ENCODE results near the gene DLGAP5. TPM values are rescaled to one million over a fixed set of nuclear protein-coding genes. Genes with fewer than 3 reads are reported as not detected.
A peak's percentile ranks its signal among the peaks of the same experiment; 100 is the strongest.

The DLGAP5 gene
- total and polyA plus RNA-seq, 2 of the 13 experiments (the other 11 are each of a cell fraction or from before 2014, with no cell fraction given), result 7.7 to 55.8 TPM

DNA sequence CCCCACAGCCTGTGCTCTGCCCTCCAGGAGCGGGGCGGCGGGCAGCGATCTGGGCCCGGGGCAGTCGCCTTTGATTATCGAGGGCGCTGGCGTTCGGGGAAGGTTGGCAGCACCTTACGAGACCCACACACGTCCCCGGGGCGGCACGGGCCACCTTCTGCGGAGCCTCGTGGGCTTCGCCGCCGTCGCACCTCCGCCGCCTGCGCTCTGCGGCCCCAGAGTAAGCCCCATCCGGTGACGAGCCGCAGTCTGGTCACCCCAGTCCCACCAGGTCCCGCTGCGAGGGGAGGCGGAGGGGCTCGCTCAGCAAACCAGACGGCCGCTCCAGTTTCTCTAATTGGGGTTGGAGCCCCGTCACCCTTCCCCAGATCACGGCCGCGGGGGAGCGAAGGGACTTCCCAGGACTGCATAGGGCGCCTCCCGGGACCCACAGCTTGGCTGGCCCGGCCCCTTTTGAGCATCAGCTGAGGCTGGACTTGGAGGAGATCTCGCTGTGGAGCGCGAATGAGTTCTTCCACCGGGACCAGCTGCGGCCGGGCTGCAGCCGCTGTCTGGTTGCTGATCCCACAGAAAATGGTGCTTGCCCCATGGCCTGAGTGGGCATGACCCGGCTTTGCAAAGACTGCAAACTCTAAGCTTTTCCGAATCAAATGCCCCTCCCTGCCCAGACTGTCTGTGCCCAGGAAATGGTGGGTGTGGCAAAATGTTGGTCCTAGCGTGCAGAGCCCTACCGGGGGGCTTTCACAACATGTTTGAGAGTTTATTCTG is 61.8 kb downstream of the DLGAP5 start:
- peak overlapping the region; percentile 66 for H3K9ac ChIP-seq (ENCODE audit: insufficient read depth, low read depth, low read length)
- H3K36me3 ChIP-seq (replicated peaks in 1 of 2; ENCODE audit: control insufficient read depth in 1 of 2, insufficient read depth in 2 of 2, low read length in 2 of 2), result 0 out of 5 replicates have a peak, but pooled peaks cover 0 to 3% of the 10 kb centered on the region in 2 experiments
- H3K9me3 ChIP-seq (ENCODE audit: low read length), result no peaks in the 10 kb centered on the region
- intact Hi-C loops (cut with micrococcal nuclease; ENCODE audit: unreplicated experiment) (loop anchor here (1.0 to 2.0 kb wide), 3 partner anchors 15 to 40 kb away; no protein-coding TSS in a partner anchor), in situ Hi-C loops (cut with HindIII; ENCODE audit: extremely low pct_ligation_motif_present, low pct_unique_long_range_greater_than_20kb) (no loop called here)
- peak overlapping the region; percentile 92 for H3K4me2 ChIP-seq (ENCODE audit: low read depth, low read length)
- H3K4me3 ChIP-seq (replicated peaks in 1 of 3; ENCODE audit: insufficient read depth in 1 of 3, low read depth in 2 of 3, low read length in 3 of 3), result peak overlapping the region; percentile 69 to 78 (median 76)
- POLR2A ChIA-PET, result interaction anchor here (0.5 to 2.4 kb wide), 4 partner anchors 20 to 52 kb away, joined by 3 to 19 read pairs (median 8); no protein-coding TSS in a partner anchor
- peaks cover 32% of the 10 kb centered on the region for H3K4me1 ChIP-seq (ENCODE audit: insufficient read depth, low read length)
- peaks cover 8% of the 10 kb centered on the region for H3K79me2 ChIP-seq (ENCODE audit: insufficient read depth, low read length)
- ATAC-seq, result peak; percentile 81
- 0% methylated on average over 4 of the region's 53 CpGs for WGBS (ENCODE audit: low lambda C conversion rate)
- DNase-seq (ENCODE audit: low spot score), result peak; percentile 29
- H4K20me1 ChIP-seq (ENCODE audit: insufficient read depth, low read length), result no peaks in the 10 kb centered on the region
- CTCF ChIA-PET (ENCODE audit: low intra/inter-chr PET ratio, low total read pairs), result no interaction called here
- BruUV-seq (replicated peaks), result TSS peak; percentile 59
- H2AFZ ChIP-seq (ENCODE audit: low read length), result no peak overlapping the region
- no peak for FAIRE-seq
- H3K27me3 ChIP-seq (ENCODE audit: control insufficient read depth in 1 of 2, insufficient read depth in 2 of 2, low read length in 2 of 2), result peaks cover 2 to 14% of the 10 kb centered on the region in 2 experiments; a peak in 3 of 5 replicates
- H3K27ac ChIP-seq (ENCODE audit: extremely low read length, insufficient read depth, low read length), result no peak overlapping the region
- TF ChIP-seq, protein P1, sequence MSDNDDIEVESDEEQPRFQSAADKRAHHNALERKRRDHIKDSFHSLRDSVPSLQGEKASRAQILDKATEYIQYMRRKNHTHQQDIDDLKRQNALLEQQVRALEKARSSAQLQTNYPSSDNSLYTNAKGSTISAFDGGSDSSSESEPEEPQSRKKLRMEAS (IDR thresholded peaks at IDR 0.05), result peak; percentile 57
- TF ChIP-seq ZNF552 (CRISPR knock-in tag; IDR thresholded peaks at IDR 0.05; ENCODE audit: borderline replicate concordance) (no peak), BCL6 (CRISPR knock-in tag; IDR thresholded peaks at IDR 0.05) (no peak), HDAC1 (CRISPR knock-in tag; IDR thresholded peaks at IDR 0.05) (peak; percentile 16; the same call in 1 of the 2 replicates), HNRNPL (IDR thresholded peaks at IDR 0.05; ENCODE audit: low read depth, low read length) (0 out of 2 replicates have a peak, but pooled peaks have one; percentile 29), IKZF4 (CRISPR knock-in tag; IDR thresholded peaks at IDR 0.05; ENCODE audit: borderline replicate concordance, low read depth, not compliant biosample characterization) (peak; percentile 59), ATF7 (IDR thresholded peaks at IDR 0.05) (no peak), ATF7 (CRISPR knock-in tag; IDR thresholded peaks at IDR 0.05) (no peak)
- TF ChIP-seq, protein P2, sequence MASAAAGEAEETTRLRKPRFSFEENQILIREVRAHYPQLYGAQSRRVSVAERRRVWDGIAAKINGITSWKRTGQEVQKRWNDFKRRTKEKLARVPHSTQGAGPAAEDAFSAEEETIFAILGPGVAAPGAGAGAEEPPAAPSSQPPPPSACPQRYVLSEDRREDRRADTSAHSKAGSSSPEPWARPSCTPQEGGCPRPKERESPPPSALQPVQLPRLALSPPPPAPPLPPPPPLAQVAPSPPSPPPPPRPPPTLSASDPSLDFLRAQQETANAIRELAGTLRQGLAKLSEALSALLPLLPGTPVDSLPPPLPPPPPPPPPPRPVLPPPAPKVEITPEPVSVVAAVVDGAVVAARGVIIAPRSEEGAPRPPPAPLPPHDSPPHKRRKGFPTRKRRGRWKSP (CRISPR knock-in tag; IDR thresholded peaks at IDR 0.05), result 0 out of 2 replicates have a peak, but pooled peaks have one; percentile 43
- TF ChIP-seq, protein P3, sequence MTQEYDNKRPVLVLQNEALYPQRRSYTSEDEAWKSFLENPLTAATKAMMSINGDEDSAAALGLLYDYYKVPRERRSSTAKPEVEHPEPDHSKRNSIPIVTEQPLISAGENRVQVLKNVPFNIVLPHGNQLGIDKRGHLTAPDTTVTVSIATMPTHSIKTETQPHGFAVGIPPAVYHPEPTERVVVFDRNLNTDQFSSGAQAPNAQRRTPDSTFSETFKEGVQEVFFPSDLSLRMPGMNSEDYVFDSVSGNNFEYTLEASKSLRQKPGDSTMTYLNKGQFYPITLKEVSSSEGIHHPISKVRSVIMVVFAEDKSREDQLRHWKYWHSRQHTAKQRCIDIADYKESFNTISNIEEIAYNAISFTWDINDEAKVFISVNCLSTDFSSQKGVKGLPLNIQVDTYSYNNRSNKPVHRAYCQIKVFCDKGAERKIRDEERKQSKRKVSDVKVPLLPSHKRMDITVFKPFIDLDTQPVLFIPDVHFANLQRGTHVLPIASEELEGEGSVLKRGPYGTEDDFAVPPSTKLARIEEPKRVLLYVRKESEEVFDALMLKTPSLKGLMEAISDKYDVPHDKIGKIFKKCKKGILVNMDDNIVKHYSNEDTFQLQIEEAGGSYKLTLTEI (CRISPR knock-in tag; conservative IDR thresholded peaks at IDR 0.05), result no peak
- TF ChIP-seq, protein P4, sequence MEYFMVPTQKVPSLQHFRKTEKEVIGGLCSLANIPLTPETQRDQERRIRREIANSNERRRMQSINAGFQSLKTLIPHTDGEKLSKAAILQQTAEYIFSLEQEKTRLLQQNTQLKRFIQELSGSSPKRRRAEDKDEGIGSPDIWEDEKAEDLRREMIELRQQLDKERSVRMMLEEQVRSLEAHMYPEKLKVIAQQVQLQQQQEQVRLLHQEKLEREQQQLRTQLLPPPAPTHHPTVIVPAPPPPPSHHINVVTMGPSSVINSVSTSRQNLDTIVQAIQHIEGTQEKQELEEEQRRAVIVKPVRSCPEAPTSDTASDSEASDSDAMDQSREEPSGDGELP (IDR thresholded peaks at IDR 0.05; ENCODE audit: borderline replicate concordance, low read depth), result peak; percentile 76; the same call in 1 of the 2 replicates
- TF ChIP-seq, protein P5, sequence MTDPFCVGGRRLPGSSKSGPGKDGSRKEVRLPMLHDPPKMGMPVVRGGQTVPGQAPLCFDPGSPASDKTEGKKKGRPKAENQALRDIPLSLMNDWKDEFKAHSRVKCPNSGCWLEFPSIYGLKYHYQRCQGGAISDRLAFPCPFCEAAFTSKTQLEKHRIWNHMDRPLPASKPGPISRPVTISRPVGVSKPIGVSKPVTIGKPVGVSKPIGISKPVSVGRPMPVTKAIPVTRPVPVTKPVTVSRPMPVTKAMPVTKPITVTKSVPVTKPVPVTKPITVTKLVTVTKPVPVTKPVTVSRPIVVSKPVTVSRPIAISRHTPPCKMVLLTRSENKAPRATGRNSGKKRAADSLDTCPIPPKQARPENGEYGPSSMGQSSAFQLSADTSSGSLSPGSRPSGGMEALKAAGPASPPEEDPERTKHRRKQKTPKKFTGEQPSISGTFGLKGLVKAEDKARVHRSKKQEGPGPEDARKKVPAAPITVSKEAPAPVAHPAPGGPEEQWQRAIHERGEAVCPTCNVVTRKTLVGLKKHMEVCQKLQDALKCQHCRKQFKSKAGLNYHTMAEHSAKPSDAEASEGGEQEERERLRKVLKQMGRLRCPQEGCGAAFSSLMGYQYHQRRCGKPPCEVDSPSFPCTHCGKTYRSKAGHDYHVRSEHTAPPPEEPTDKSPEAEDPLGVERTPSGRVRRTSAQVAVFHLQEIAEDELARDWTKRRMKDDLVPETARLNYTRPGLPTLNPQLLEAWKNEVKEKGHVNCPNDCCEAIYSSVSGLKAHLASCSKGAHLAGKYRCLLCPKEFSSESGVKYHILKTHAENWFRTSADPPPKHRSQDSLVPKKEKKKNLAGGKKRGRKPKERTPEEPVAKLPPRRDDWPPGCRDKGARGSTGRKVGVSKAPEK (CRISPR knock-in tag; IDR thresholded peaks at IDR 0.05; ENCODE audit: borderline replicate concordance), result no peak
- TF ChIP-seq, protein P6, sequence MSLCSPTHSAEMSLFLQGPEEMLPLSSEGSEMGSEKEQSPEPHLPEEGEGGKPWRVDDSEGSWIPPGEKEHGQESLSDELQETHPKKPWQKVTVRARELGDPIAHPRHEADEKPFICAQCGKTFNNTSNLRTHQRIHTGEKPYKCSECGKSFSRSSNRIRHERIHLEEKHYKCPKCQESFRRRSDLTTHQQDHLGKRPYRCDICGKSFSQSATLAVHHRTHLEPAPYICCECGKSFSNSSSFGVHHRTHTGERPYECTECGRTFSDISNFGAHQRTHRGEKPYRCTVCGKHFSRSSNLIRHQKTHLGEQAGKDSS (CRISPR knock-in tag; IDR thresholded peaks at IDR 0.05; ENCODE audit: borderline replicate concordance, low read depth), result no peak; the same call in 1 of the 2 replicates
